ENCODE measurements around the gene DEFB116.
"Not testable (repeated sequence)": the region's sequence is repeated elsewhere in the genome, so short reads cannot be mapped to it uniquely, and the experiment has no call there.

DEFB116 gene, protein sequence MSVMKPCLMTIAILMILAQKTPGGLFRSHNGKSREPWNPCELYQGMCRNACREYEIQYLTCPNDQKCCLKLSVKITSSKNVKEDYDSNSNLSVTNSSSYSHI

DNA sequence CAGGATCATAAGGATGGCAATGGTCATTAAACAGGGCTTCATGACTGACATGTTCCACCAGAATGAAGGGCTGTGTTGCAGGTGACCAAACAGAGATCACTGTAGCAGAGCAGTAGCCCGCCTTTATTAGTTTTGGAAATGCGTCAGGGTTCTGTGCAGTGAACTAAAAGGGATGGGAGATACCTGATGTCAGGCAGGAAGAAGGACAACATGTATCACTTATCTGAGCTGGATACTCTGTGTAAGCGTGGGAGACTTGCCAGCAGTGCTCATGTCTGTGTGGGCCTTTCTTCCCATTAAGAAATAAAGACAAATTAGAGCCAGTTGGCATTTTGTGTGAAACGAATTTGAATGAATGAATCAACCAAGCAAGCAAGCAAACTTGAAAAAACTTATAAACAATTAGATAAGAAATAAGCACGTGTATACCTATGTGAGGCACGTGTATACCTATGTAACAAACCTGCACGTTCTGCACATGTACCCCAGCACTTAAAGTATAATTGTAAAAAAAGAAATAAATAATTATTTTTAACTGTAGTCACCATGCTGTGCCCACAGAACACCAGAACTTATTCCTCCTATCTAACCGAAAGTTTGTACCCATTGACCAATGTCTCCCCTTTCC lies at the start of gene DEFB116:
TSS of gene DEFB116 (minus strand) at position 51 of the 628 bp plus-strand sequence. CDS start at position 51, 0 bp downstream.
- no peak for DNase-seq (ENCODE audit: low spot score)

DNA sequence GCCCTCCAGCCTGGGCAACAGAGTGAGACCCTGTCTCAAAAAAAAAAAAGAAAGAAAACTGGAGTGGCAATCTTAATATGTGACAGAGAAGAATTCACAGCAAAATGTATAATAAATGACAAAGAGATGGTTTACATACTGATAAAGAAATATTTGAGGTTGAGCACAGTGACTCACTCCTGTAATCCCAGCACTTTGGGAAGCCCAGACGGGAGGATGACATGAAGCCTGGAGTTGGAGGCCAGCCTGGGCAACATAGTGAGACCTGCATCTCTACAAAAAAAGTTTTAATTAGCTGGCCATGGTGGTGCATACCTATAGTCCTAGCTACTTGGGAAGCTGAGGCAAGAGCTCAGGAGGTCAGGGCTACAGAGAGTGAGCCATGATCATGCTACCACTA lies 47.6 kb upstream of the DEFB116 start:
- no peak for DNase-seq (ENCODE audit: low spot score)

DNA sequence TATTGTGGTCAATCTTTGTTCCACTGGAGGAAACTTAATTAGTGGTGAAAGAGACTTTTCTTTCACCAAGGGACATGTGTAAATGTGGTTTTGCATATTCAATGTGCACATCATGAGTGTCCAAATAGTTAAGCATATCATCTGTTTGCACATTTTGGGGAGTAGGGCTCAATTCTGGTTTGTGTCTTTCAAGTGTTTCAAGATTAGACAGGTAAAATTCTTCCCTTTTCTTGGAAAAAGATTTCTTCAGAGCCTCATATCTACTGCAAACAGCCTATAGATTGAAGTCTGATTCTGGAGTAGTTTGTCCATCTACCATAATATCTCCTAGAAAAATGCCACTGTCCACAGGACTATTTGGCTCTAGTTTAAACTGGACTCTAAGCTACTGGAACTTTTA lies 33.1 kb upstream of the DEFB116 start:
- DNase-seq (ENCODE audit: low spot score), result no peak

DNA sequence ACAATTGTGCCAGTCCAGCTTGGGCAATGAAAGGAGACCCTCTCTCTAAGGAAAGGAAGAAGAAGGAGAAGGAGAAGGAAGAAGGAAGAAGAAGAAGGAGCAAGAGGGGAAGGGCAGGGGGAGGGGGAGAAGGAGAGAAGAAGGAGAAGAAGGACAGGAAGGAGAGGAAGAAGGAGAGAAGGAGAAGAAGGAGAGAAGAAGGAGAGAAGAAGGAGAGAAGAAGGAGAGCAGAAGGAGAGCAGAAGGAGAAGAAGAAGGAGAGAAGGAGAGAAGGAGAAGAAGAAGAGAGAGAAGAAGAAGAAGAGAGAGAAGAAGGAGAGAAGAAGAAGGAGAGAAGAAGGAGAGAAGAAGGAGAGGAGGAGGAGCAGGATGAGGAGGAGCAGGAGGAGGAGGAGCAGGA lies 22.5 kb upstream of the DEFB116 start:
- no peak for DNase-seq (ENCODE audit: low spot score)

DNA sequence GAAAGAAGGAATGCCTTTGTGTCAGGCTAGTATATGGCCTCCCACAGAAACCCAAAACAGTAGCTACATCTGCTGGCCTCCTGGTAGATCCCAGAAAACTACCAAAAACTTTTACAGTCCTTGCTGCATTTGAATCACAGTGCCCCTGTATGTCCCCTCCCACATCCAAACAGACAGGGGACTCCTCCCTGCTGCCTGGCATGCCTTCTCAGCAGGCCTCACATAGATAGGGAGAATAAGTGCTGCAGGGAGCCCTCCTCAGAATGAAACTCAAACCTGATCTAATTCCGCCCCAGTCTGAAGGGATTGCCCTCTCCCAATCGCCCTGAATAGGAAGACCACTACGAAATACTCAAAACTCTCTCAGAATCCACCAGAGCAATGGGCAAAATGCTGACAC lies 14.1 kb upstream of the DEFB116 start:
- no peak for DNase-seq (ENCODE audit: low spot score)

DNA sequence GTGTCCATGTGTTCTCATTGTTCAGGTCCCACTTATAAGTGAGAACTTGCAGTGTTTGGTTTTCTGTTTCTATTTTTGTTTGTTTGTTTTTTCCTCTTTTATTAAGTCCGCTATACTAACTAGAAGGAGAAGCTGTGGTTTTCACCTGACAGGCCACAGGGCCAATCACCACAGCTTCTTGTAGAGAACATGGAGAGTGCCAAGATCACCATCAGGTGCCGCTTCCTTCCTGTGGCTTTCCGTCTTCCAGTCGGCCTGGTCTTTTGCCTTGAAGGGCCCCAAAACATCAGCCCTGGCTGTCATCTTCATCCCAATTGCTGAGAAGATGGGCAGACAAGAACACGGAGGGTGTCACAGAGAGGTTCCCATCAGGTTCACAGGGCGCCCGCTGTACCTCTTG lies 23.4 kb downstream of the DEFB116 start:
- DNase-seq (ENCODE audit: low spot score), result not testable (repeated sequence)

DNA sequence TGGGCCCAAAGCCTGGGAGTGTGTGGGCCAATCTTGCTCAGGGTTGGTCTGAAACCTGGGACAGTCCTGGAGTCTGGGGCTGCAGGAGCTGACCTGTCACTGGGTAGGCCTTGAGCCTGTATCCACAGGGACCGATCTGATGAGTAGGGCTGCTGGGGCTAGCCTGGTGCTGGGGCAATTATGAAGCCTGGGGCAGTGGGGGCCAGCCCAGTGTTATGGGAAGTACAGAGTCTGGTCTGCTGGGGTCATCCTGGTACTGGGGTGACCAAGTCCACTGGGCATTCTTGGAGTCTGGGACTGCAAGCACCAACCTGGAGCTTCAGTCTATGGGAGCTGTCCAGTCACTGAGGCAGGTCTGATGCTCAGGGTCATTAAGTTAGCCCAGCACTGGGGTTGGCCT lies 30.2 kb downstream of the DEFB116 start:
- DNase-seq (ENCODE audit: low spot score), result no peak

DNA sequence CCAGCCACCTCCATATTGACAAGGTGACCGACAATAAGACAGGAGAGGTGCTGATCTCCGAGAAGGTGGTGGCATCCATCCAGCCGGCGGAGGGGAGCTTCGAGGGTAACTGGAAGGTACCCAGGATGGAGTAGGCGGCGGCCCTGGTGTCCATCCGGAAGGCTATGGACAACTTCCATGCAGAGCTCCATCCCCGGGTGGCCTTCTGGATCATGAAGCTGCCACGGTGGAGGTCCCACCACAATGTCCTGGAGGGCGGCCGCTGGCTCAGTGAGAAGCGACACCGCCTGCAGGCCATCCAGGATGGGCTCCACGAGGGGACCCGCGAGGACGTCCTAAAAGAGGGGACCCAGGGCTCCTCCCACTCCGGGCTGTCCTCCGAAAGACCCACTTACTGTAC lies 33.9 kb downstream of the DEFB116 start:
- DNase-seq (ENCODE audit: low spot score), result no peak

DNA sequence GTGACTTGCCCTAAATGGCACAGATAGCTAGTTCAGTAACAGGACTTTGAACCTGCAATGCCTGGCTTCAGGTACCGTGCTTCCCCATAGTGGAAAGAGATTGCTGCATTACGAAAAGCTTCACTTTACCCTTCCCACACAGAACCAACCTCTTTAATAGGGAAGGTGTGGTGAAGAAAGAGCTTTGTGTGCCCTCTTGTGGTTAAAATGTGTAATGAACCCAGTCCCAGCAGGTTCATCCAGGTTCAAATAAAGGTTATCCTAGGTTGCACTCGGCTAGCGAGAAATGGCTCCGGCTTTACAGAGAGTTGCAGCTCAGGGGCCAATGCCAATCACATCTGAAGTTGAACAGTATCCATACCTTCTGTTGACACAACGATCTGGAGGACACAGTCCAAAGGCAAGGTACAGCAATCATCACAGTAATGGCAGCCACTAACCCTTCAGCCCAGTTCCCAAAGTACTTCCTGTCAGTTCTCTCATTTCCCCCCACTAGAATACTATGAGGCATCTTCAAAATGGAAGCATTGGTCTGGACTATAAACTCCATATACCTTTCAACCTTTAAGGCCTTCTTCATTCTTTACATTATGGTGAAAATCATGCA lies 48.0 kb downstream of the DEFB116 start:
- peak; percentile 14 for DNase-seq (ENCODE audit: low spot score)

DNA sequence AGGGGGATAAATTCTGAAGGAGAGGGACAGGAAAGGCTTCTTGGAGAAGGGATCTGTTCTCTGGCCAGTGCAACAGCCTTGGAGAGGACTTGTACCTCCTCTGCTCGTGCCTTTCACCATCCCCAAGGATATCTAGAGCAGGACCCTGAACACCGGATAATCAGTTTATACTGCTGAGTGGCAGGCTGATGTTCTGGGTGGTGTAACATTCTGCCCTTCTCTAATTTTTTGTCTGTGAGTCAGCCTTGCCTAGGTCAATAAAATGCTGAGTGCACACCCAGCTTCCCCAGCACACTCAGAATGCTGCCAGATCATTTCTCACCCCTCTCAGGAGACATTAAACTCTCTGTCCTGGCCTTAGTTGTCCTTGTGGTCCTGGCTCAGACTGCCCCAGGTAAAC lies 51.0 kb downstream of the DEFB116 start, which contains the start of gene DEFB115:
TSS of gene DEFB115 (plus strand) at position 301 of the 400 bp plus-strand sequence. CDS start at position 301, 0 bp downstream.
- no peak for DNase-seq (ENCODE audit: low spot score)

DNA sequence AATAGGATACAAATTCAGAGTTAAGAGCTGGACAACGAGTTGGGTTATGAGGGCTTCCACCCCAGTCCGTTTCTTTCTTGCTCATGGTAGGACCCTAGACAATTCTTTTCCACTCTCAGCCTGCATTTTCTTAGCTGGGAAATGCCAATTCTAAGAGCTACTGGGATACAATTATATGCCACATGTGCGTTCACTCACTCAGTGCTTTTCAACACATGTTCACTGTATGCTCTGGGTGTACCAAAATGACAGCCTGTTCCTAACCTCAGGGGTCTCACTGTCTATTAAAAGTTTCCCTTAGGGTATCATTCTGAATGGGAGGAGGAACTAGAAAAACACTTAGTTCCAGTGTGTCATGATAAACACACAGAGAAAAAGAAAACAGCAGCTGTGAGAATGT lies 51.4 kb downstream of the DEFB116 start:
- no peak for DNase-seq (ENCODE audit: low spot score)
